WTC11 (cell line): ENCODE data around the gene SVOPL.

Source experiments
- AR ChIP-seq: fragments of 250-450 bp; sonication (Bioruptor Pico); IDR thresholded peaks from 2 replicates; pipeline ENCODE4 v1.9.0; 2021; ENCODE audit warnings: mild to moderate bottlenecking
- ATF6 ChIP-seq: sonication (generic); formaldehyde crosslinking; IDR thresholded peaks from 2 replicates; pipeline ENCODE4 v1.8.1; 2023; ENCODE audit warnings: mild to moderate bottlenecking, missing genetic modification reagents
- CBFB ChIP-seq: sonication (generic); formaldehyde crosslinking; IDR thresholded peaks from 2 replicates; pipeline ENCODE4 v1.8.1; 2022; ENCODE audit warnings: mild to moderate bottlenecking, low read depth, missing genetic modification reagents
- CREM ChIP-seq: sonication (generic); formaldehyde crosslinking; IDR thresholded peaks from 2 replicates; pipeline ENCODE4 v1.8.1; 2022; ENCODE audit warnings: mild to moderate bottlenecking, missing genetic modification reagents, moderate library complexity
- ZNF232 ChIP-seq: sonication (generic); formaldehyde crosslinking; IDR thresholded peaks from 2 replicates; pipeline ENCODE4 v1.8.0; 2022; ENCODE audit warnings: mild to moderate bottlenecking, missing genetic modification reagents
- ZSCAN18 ChIP-seq: fragments of 250-450 bp; sonication (Bioruptor Pico); IDR thresholded peaks from 2 replicates; pipeline ENCODE4 v2.1.2; 2022; ENCODE audit warnings: mild to moderate bottlenecking, moderate library complexity
- TF ChIP-seq, protein P1 (sequence below): sonication (generic); formaldehyde crosslinking; IDR thresholded peaks from 2 replicates; pipeline ENCODE4 v1.8.0; 2022; ENCODE audit warnings: mild to moderate bottlenecking, missing genetic modification reagents
- TF ChIP-seq, protein P2 (sequence below): fragments of 200-600 bp; IDR thresholded peaks from 2 replicates; pipeline ENCODE4 v1.8.0; 2022; ENCODE audit warnings: antibody characterized with exemption
- TF ChIP-seq, protein P3 (sequence below): sonication (generic); formaldehyde crosslinking; IDR thresholded peaks from 2 replicates; pipeline ENCODE4 v1.8.0; 2023; ENCODE audit warnings: mild to moderate bottlenecking, missing genetic modification reagents
- TF ChIP-seq, protein P4 (sequence below): sonication (generic); formaldehyde crosslinking; IDR thresholded peaks from 2 replicates; pipeline ENCODE4 v1.8.1; 2023; ENCODE audit warnings: mild to moderate bottlenecking, missing genetic modification reagents, moderate library complexity

DNA sequence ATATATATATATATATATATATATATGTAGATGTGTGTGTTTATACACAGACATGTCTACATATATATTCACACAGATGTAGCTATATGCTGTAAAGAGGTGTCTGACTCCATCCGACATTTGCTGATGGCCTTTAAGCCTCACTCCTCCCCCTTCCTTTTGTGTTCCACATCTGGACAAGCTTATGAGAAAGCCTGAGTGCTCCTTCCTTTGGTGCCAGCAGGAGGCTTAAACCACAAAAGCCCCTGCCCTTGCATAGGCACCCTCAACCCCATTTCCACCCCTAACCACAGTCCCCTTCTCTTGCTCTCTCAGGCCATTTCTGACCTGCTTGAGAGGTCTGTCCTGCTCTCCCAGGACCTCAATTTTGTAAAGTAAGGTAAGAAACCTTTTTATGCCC is 98.7 kb downstream of the SVOPL start:
- TF ChIP-seq, protein P1, sequence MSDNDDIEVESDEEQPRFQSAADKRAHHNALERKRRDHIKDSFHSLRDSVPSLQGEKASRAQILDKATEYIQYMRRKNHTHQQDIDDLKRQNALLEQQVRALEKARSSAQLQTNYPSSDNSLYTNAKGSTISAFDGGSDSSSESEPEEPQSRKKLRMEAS, result no peak
- TF ChIP-seq, protein P2, sequence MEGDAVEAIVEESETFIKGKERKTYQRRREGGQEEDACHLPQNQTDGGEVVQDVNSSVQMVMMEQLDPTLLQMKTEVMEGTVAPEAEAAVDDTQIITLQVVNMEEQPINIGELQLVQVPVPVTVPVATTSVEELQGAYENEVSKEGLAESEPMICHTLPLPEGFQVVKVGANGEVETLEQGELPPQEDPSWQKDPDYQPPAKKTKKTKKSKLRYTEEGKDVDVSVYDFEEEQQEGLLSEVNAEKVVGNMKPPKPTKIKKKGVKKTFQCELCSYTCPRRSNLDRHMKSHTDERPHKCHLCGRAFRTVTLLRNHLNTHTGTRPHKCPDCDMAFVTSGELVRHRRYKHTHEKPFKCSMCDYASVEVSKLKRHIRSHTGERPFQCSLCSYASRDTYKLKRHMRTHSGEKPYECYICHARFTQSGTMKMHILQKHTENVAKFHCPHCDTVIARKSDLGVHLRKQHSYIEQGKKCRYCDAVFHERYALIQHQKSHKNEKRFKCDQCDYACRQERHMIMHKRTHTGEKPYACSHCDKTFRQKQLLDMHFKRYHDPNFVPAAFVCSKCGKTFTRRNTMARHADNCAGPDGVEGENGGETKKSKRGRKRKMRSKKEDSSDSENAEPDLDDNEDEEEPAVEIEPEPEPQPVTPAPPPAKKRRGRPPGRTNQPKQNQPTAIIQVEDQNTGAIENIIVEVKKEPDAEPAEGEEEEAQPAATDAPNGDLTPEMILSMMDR, result no peak
- TF ChIP-seq, protein P3, sequence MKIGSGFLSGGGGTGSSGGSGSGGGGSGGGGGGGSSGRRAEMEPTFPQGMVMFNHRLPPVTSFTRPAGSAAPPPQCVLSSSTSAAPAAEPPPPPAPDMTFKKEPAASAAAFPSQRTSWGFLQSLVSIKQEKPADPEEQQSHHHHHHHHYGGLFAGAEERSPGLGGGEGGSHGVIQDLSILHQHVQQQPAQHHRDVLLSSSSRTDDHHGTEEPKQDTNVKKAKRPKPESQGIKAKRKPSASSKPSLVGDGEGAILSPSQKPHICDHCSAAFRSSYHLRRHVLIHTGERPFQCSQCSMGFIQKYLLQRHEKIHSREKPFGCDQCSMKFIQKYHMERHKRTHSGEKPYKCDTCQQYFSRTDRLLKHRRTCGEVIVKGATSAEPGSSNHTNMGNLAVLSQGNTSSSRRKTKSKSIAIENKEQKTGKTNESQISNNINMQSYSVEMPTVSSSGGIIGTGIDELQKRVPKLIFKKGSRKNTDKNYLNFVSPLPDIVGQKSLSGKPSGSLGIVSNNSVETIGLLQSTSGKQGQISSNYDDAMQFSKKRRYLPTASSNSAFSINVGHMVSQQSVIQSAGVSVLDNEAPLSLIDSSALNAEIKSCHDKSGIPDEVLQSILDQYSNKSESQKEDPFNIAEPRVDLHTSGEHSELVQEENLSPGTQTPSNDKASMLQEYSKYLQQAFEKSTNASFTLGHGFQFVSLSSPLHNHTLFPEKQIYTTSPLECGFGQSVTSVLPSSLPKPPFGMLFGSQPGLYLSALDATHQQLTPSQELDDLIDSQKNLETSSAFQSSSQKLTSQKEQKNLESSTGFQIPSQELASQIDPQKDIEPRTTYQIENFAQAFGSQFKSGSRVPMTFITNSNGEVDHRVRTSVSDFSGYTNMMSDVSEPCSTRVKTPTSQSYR (CRISPR knock-in tag), result no peak
- TF ChIP-seq ZNF232 (no peak), CREM (CRISPR knock-in tag) (no peak), ZSCAN18 (CRISPR knock-in tag) (no peak), AR (CRISPR knock-in tag) (no peak), ATF6 (CRISPR knock-in tag) (no peak), CBFB (CRISPR knock-in tag) (no peak)
- TF ChIP-seq, protein P4, sequence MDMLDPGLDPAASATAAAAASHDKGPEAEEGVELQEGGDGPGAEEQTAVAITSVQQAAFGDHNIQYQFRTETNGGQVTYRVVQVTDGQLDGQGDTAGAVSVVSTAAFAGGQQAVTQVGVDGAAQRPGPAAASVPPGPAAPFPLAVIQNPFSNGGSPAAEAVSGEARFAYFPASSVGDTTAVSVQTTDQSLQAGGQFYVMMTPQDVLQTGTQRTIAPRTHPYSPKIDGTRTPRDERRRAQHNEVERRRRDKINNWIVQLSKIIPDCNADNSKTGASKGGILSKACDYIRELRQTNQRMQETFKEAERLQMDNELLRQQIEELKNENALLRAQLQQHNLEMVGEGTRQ (CRISPR knock-in tag), result no peak
